Chondrocyte (in vitro differentiated cells): ENCODE data around the gene ITGBL1. TPM values are rescaled to one million over a fixed set of nuclear protein-coding genes. Genes with fewer than 3 reads are reported as not detected.

Experiments
- DNase-seq: peaks from one replicate; pipeline ENCODE4 v3.0.0; 2021; ENCODE audit warnings: mixed read lengths, low spot score
- H3K27ac Mint-ChIP-seq: one replicate; pipeline ENCODE4 v1.8.0; 2021; ENCODE audit warnings: mild to moderate bottlenecking, moderate library complexity, mixed read lengths; ENCODE audit not compliant: unreplicated experiment
- H3K27me3 Mint-ChIP-seq: 2 replicates; pipeline ENCODE4 v1.8.0; 2021; ENCODE audit warnings: low read depth, mixed read lengths
- H3K36me3 Mint-ChIP-seq: 2 replicates; pipeline ENCODE4 v1.8.0; 2021; ENCODE audit warnings: low read depth, mixed read lengths
- H3K4me1 Mint-ChIP-seq: 2 replicates; pipeline ENCODE4 v1.8.0; 2021; ENCODE audit warnings: low read depth, mild to moderate bottlenecking, mixed read lengths
- H3K4me3 Mint-ChIP-seq: one replicate; pipeline ENCODE4 v1.8.0; 2021; ENCODE audit warnings: mild to moderate bottlenecking, moderate library complexity, mixed read lengths; ENCODE audit not compliant: unreplicated experiment
- H3K9me3 Mint-ChIP-seq: 2 replicates; pipeline ENCODE4 v1.8.0; 2021; ENCODE audit warnings: low read depth, mixed read lengths
- CTCF ChIP-seq: fragments of 200-600 bp; sonication (generic); IDR thresholded peaks from 2 replicates; pipeline ENCODE4 v1.5.0; 2021; ENCODE audit warnings: antibody characterized with exemption, mild to moderate bottlenecking, moderate library complexity
- total RNA-seq: library from RNA; stranded (reverse); gene quantifications from 3 replicates; pipeline ENCODE4 v1.2.1, GENCODE V29; 2021

ITGBL1 gene
- total RNA-seq, 1 donor from 2014 or later = 407 TPM

GRCh38 chr13:101712026-101712348 is 259.5 kb downstream of the ITGBL1 start:
- peaks cover 27% of the 10 kb centered on the region for H3K4me1 Mint-ChIP-seq
- TF ChIP-seq CTCF = no peak
- H3K4me3 Mint-ChIP-seq = no peak overlapping the region
- H3K27me3 Mint-ChIP-seq = no peaks in the 10 kb centered on the region
- DNase-seq = no peak
- no peaks in the 10 kb centered on the region for H3K9me3 Mint-ChIP-seq
- H3K36me3 Mint-ChIP-seq = peaks cover 52% of the 10 kb centered on the region
- peak overlapping the region; percentile 66 for H3K27ac Mint-ChIP-seq

DNA sequence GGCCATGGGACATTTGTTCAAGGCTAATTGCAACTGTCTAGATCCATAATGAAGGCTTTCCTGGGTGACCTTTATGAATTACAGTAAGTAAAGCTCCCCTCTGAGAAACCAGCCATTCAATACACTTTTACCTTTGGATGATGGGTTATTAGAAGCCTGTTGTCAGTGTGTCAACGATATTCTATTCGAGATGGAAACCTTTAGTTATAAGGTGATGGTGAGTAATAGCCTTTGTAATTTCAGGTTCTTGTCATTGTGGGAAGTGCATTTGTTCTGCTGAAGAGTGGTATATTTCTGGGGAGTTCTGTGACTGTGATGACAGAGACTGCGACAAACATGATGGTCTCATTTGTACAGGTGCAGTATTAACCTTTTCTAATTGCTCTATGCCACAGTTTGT is 261.7 kb downstream of the ITGBL1 start:
- Mint-ChIP-seq H3K9me3 (no peaks in the 10 kb centered on the region), H3K27me3 (no peaks in the 10 kb centered on the region), H3K4me1 (peaks cover 33% of the 10 kb centered on the region), H3K36me3 (peaks cover 52% of the 10 kb centered on the region), H3K27ac (no peak overlapping the region), H3K4me3 (no peak overlapping the region)
- DNase-seq = no peak
- TF ChIP-seq CTCF = no peak

DNA sequence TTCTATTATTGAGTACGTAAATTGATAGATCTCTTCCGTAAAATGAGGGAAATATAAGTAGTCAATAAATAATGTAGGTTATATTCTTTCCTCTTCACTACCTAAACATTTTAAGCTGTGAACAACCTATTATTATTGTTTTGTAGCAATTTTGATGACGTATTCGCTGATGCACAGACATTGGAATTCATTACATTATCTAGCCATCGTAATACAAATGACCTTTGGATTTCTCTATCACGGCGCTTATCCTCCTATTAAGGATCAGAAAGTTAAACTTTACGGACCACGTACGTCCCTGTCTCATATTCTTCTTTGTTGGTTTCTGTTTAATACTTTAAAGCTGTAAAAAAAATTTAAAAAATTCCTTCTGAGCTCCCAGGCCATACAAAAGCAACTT is 264.9 kb downstream of the ITGBL1 start:
- Mint-ChIP-seq H3K27ac (peak overlapping the region; percentile 27), H3K27me3 (no peaks in the 10 kb centered on the region), H3K36me3 (peaks cover 42% of the 10 kb centered on the region), H3K4me3 (no peak overlapping the region), H3K9me3 (no peaks in the 10 kb centered on the region), H3K4me1 (peaks cover 22% of the 10 kb centered on the region)
- no peak for DNase-seq
- no peak for TF ChIP-seq CTCF

GRCh38 chr13:101718496-101718895 is 266.0 kb downstream of the ITGBL1 start:
- peak overlapping the region; percentile 59 for H3K27ac Mint-ChIP-seq
- TF ChIP-seq CTCF = no peak
- no peak for DNase-seq
- H3K27me3 Mint-ChIP-seq = no peaks in the 10 kb centered on the region
- H3K4me1 Mint-ChIP-seq = peaks cover 18% of the 10 kb centered on the region
- no peaks in the 10 kb centered on the region for H3K9me3 Mint-ChIP-seq
- H3K36me3 Mint-ChIP-seq = peaks cover 49% of the 10 kb centered on the region
- no peak overlapping the region for H3K4me3 Mint-ChIP-seq

GRCh38 chr13:101726681-101727080 is 274.2 kb downstream of the ITGBL1 start:
- no peak for DNase-seq
- Mint-ChIP-seq H3K9me3 (peaks cover 3% of the 10 kb centered on the region), H3K4me3 (no peak overlapping the region), H3K4me1 (peaks cover 35% of the 10 kb centered on the region), H3K27ac (no peak overlapping the region), H3K36me3 (peaks cover 22% of the 10 kb centered on the region), H3K27me3 (no peaks in the 10 kb centered on the region)
- no peak for TF ChIP-seq CTCF
